CD4-positive, alpha-beta memory T cell (primary cell): Measurements from ENCODE around the gene TXNDC17. TPM values are rescaled to one million over a fixed set of nuclear protein-coding genes. Genes with fewer than 3 reads are reported as not detected.

Source experiments
- CTCF ChIA-PET: fragments of 350-600 bp; sonication (Branson Sonifier 250); formaldehyde crosslinking; loops from one replicate; lab custom pipeline; 2021; ENCODE audit warnings: inconsistent platforms; ENCODE audit not compliant: partially characterized antibody; lab: Charles Lee
- POLR2A ChIA-PET: fragments of 350-600 bp; sonication (Branson Sonifier 250); formaldehyde crosslinking; loops from one replicate; lab custom pipeline; 2021; ENCODE audit not compliant: partially characterized antibody; lab: Charles Lee
- DNase-seq, 5 donors: peaks; one replicate each; pipeline versions ENCODE4 v3.0.0 to v3.0.0-alpha.2; 2020 to 2022; ENCODE audit warnings: mixed read lengths in 1 of 5
- H3K27ac ChIP-seq: one replicate; pipeline ENCODE4 v1.7.0; 2013; ENCODE audit warnings: low read depth, low read length
- H3K27me3 ChIP-seq: 2 replicates; pipeline ENCODE4 v1.7.0; 2013; ENCODE audit warnings: mild to moderate bottlenecking, low read length, moderate library complexity; ENCODE audit not compliant: insufficient read depth
- H3K36me3 ChIP-seq: 2 replicates; pipeline ENCODE4 v1.7.0; 2013; ENCODE audit warnings: mild to moderate bottlenecking, low read length, moderate library complexity; ENCODE audit not compliant: insufficient read depth
- H3K4me1 ChIP-seq: 2 replicates; pipeline ENCODE4 v1.7.0; 2013; ENCODE audit warnings: mild to moderate bottlenecking, low read length, moderate library complexity; ENCODE audit not compliant: insufficient read depth
- H3K4me3 ChIP-seq, 2 donors: one replicate each; pipeline ENCODE4 v1.7.0; 2013; ENCODE audit warnings: low read length in 2 of 2, mild to moderate bottlenecking in 1 of 2
- H3K9me3 ChIP-seq, 2 donors: one replicate each; pipeline ENCODE4 v1.7.0; 2013; ENCODE audit warnings: low read length in 2 of 2, control low read depth in 1 of 2; ENCODE audit not compliant: control insufficient read depth in 1 of 2
- H3K27ac Mint-ChIP-seq, 7 donors: one replicate each; pipeline ENCODE4 v1.8.0; 2020 to 2021; ENCODE audit warnings: mixed read lengths in 7 of 7, mild to moderate bottlenecking in 6 of 7, inconsistent platforms in 3 of 7, moderate library complexity in 3 of 7
- H3K27me3 Mint-ChIP-seq, 2 donors: one replicate each; pipeline ENCODE4 v1.8.0; 2020 to 2021; ENCODE audit warnings: mixed read lengths in 2 of 2
- H3K36me3 Mint-ChIP-seq, 2 donors: one replicate each; pipeline ENCODE4 v1.8.0; 2020 to 2021; ENCODE audit warnings: mixed read lengths in 2 of 2, inconsistent platforms in 1 of 2, mild to moderate bottlenecking in 1 of 2
- H3K4me1 Mint-ChIP-seq, 4 donors: one replicate each; pipeline ENCODE4 v1.8.0; 2020 to 2021; ENCODE audit warnings: mixed read lengths in 4 of 4, mild to moderate bottlenecking in 1 of 4
- H3K4me3 Mint-ChIP-seq, 8 donors: one replicate each; pipeline ENCODE4 v1.8.0; 2020 to 2021; ENCODE audit warnings: mixed read lengths in 8 of 8, mild to moderate bottlenecking in 7 of 8, moderate library complexity in 6 of 8, inconsistent platforms in 3 of 8
- H3K9me3 Mint-ChIP-seq, 8 donors: one replicate each; pipeline ENCODE4 v1.8.0; 2020 to 2021; ENCODE audit warnings: mixed read lengths in 8 of 8, mild to moderate bottlenecking in 5 of 8, inconsistent platforms in 3 of 8, moderate library complexity in 1 of 8
- intact Hi-C: fragments of 100-400 bp; cut with micrococcal nuclease; formaldehyde crosslinking; loops from one replicate; pipeline ENCODE4 v1.15.1; 2023
- polyA plus RNA-seq, 2 donors: library from polyadenylated mRNA; unstranded; fragments of 300-500 nt; fragmentation: Illumina TruSeq; gene quantifications; one replicate each; pipeline ENCODE4 v1.2.3, GENCODE V29; 2021
- total RNA-seq, 2 experiments: library from RNA; stranded (reverse); gene quantifications; one replicate each; pipeline ENCODE4 v1.2.3, GENCODE V29; 2021

TXNDC17 gene
- total and polyA plus RNA-seq, 4 experiments from 2014 or later: 17.0 to 122 (median 50.9) TPM

DNA sequence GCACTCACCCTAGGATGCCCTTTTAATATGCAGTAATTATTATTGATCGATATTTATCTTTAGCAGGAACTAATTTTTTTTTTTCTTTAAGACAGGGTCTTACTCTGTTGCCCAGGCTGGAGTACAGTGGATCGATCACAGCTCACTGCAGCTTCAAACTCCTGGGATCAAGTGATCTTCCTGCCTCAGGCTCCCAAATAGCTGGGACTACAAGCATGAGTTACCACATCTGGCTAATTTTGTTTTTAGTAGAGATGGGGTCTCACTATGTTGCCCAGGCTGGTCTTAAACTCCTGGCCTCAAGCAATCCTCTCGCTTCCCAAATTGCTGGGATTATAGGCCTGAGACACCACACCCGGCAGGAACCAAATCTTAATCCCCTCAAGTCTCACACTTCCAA, 29.6 kb upstream of the TXNDC17 start:
- no peaks in the 10 kb centered on the region for H3K27me3 ChIP-seq
- no peaks in the 10 kb centered on the region for H3K9me3 ChIP-seq
- H3K4me1 Mint-ChIP-seq: peaks cover 0 to 2% (median 0%) of the 10 kb centered on the region in 4 donors
- peaks cover 49 to 70% of the 10 kb centered on the region in 2 donors for H3K36me3 Mint-ChIP-seq
- DNase-seq: no peak
- H3K27me3 Mint-ChIP-seq: no peaks in the 10 kb centered on the region
- POLR2A ChIA-PET: no interaction called here
- no peak overlapping the region for H3K27ac ChIP-seq
- H3K4me3 ChIP-seq: no peak overlapping the region
- H3K27ac Mint-ChIP-seq: peak overlapping the region in 1 of 7 donors; percentile 25
- no peak overlapping the region for H3K4me3 Mint-ChIP-seq
- CTCF ChIA-PET: no interaction called here
- peaks cover 32% of the 10 kb centered on the region for H3K36me3 ChIP-seq
- no peaks in the 10 kb centered on the region for H3K4me1 ChIP-seq
- no peaks in the 10 kb centered on the region for H3K9me3 Mint-ChIP-seq
- intact Hi-C loops: no loop called here

- DNase-seq: no peak
- intact Hi-C loops: no loop called here
- Mint-ChIP-seq H3K36me3 (peaks cover 48 to 69% of the 10 kb centered on the region in 2 donors), H3K4me1 (peaks cover 0 to 2% (median 0%) of the 10 kb centered on the region in 4 donors), H3K27ac (peak overlapping the region in 1 of 7 donors; percentile 15), H3K9me3 (no peaks in the 10 kb centered on the region), H3K4me3 (no peak overlapping the region), H3K27me3 (no peaks in the 10 kb centered on the region)
- H3K36me3 ChIP-seq: peaks cover 27% of the 10 kb centered on the region
- CTCF ChIA-PET: no interaction called here
- H3K4me3 ChIP-seq: no peak overlapping the region
- H3K27ac ChIP-seq: no peak overlapping the region
- H3K27me3 ChIP-seq: no peaks in the 10 kb centered on the region
- POLR2A ChIA-PET: no interaction called here
- H3K4me1 ChIP-seq: no peaks in the 10 kb centered on the region
- H3K9me3 ChIP-seq: no peaks in the 10 kb centered on the region
These were observed 16.9 kb upstream of the TXNDC17 start for GRCh38 chr17:6623941-6624340.

- no peak for DNase-seq
- Mint-ChIP-seq H3K27ac (no peak overlapping the region), H3K4me3 (no peak overlapping the region), H3K27me3 (no peaks in the 10 kb centered on the region), H3K4me1 (peaks cover 0 to 10% (median 3%) of the 10 kb centered on the region in 4 donors), H3K9me3 (no peaks in the 10 kb centered on the region), H3K36me3 (peaks cover 53 to 71% of the 10 kb centered on the region in 2 donors)
- Histone ChIP-seq H3K27me3 (no peaks in the 10 kb centered on the region), H3K27ac (no peak overlapping the region), H3K9me3 (no peaks in the 10 kb centered on the region), H3K36me3 (peaks cover 32% of the 10 kb centered on the region), H3K4me1 (no peaks in the 10 kb centered on the region), H3K4me3 (no peak overlapping the region)
- intact Hi-C loops: no loop called here
- CTCF ChIA-PET: no interaction called here
- POLR2A ChIA-PET: no interaction called here
These were observed 14.2 kb upstream of the TXNDC17 start for GRCh38 chr17:6626616-6627015.

- POLR2A ChIA-PET: no interaction called here
- DNase-seq: no peak
- no peak overlapping the region for H3K27ac Mint-ChIP-seq
- H3K4me3 Mint-ChIP-seq: no peak overlapping the region
- no peaks in the 10 kb centered on the region for H3K27me3 ChIP-seq
- no peaks in the 10 kb centered on the region for H3K9me3 Mint-ChIP-seq
- no peaks in the 10 kb centered on the region for H3K9me3 ChIP-seq
- peaks cover 54 to 67% of the 10 kb centered on the region in 2 donors for H3K36me3 Mint-ChIP-seq
- H3K4me3 ChIP-seq: no peak overlapping the region
- H3K4me1 Mint-ChIP-seq: peaks cover 0 to 10% (median 3%) of the 10 kb centered on the region in 4 donors
- H3K36me3 ChIP-seq: peaks cover 28% of the 10 kb centered on the region
- intact Hi-C loops: no loop called here
- CTCF ChIA-PET: no interaction called here
- H3K4me1 ChIP-seq: no peaks in the 10 kb centered on the region
- no peak overlapping the region for H3K27ac ChIP-seq
- no peaks in the 10 kb centered on the region for H3K27me3 Mint-ChIP-seq
These were observed 13.8 kb upstream of the TXNDC17 start for GRCh38 chr17:6627019-6627418.

GRCh38 chr17:6630390-6630789, 10.5 kb upstream of the TXNDC17 start:
- Histone ChIP-seq H3K36me3 (peaks cover 34% of the 10 kb centered on the region), H3K4me1 (no peaks in the 10 kb centered on the region), H3K4me3 (no peak overlapping the region), H3K27me3 (no peaks in the 10 kb centered on the region), H3K27ac (no peak overlapping the region), H3K9me3 (no peaks in the 10 kb centered on the region)
- ChIA-PET POLR2A (no interaction called here), CTCF (no interaction called here)
- no peaks in the 10 kb centered on the region for H3K27me3 Mint-ChIP-seq
- H3K9me3 Mint-ChIP-seq: no peaks in the 10 kb centered on the region
- H3K4me3 Mint-ChIP-seq: no peak overlapping the region
- H3K36me3 Mint-ChIP-seq: peaks cover 69 to 70% of the 10 kb centered on the region in 2 donors
- intact Hi-C loops: no loop called here
- H3K4me1 Mint-ChIP-seq: peaks cover 0 to 13% (median 4%) of the 10 kb centered on the region in 4 donors
- no peak for DNase-seq
- no peak overlapping the region for H3K27ac Mint-ChIP-seq

GRCh38 chr17:6632530-6632929, 8.3 kb upstream of the TXNDC17 start:
- CTCF ChIA-PET: no interaction called here
- H3K4me1 ChIP-seq: no peaks in the 10 kb centered on the region
- Mint-ChIP-seq H3K4me1 (peaks cover 0 to 13% (median 4%) of the 10 kb centered on the region in 4 donors), H3K27ac (no peak overlapping the region), H3K4me3 (no peak overlapping the region), H3K36me3 (peaks cover 58% of the 10 kb centered on the region in 2 donors), H3K27me3 (no peaks in the 10 kb centered on the region), H3K9me3 (no peaks in the 10 kb centered on the region)
- POLR2A ChIA-PET: no interaction called here
- no peaks in the 10 kb centered on the region for H3K9me3 ChIP-seq
- intact Hi-C loops: no loop called here
- no peak overlapping the region for H3K27ac ChIP-seq
- DNase-seq: no peak
- no peak overlapping the region for H3K4me3 ChIP-seq
- no peaks in the 10 kb centered on the region for H3K27me3 ChIP-seq
- H3K36me3 ChIP-seq: peaks cover 33% of the 10 kb centered on the region

DNA sequence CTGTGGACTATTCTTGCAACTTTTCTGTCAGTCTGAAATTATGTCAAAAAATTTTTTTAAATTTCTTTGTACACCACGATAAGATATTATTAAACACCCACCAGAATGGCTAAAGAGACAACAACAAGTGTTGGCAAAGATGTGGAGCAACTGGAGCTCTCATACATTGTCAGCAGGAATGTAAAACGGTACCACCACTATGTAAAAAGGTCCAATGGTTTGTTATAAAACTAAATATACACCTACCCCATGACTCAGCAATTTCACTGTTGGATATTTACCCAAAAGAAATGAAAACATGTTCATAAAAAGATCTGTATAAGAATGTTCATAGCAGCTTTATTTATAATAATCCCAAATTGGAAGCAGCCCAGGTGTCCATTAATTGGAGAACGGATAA, 7.6 kb upstream of the TXNDC17 start:
- no peaks in the 10 kb centered on the region for H3K27me3 Mint-ChIP-seq
- intact Hi-C loops: no loop called here
- CTCF ChIA-PET: no interaction called here
- no peaks in the 10 kb centered on the region for H3K9me3 Mint-ChIP-seq
- POLR2A ChIA-PET: no interaction called here
- Histone ChIP-seq H3K4me3 (no peak overlapping the region), H3K9me3 (no peaks in the 10 kb centered on the region), H3K36me3 (peaks cover 26% of the 10 kb centered on the region), H3K4me1 (no peaks in the 10 kb centered on the region), H3K27me3 (no peaks in the 10 kb centered on the region), H3K27ac (no peak overlapping the region)
- H3K36me3 Mint-ChIP-seq: peaks cover 50 to 52% of the 10 kb centered on the region in 2 donors
- no peak for DNase-seq
- peaks cover 5 to 13% (median 9%) of the 10 kb centered on the region in 4 donors for H3K4me1 Mint-ChIP-seq
- H3K4me3 Mint-ChIP-seq: no peak overlapping the region
- H3K27ac Mint-ChIP-seq: peak overlapping the region in 1 of 7 donors; percentile 68

- Histone ChIP-seq H3K4me3 (no peak overlapping the region), H3K9me3 (no peaks in the 10 kb centered on the region), H3K27ac (no peak overlapping the region), H3K27me3 (no peaks in the 10 kb centered on the region), H3K36me3 (peaks cover 11% of the 10 kb centered on the region), H3K4me1 (peaks cover 11% of the 10 kb centered on the region)
- H3K4me1 Mint-ChIP-seq: peaks cover 10 to 31% (median 24%) of the 10 kb centered on the region in 4 donors
- POLR2A ChIA-PET: no interaction called here
- H3K27ac Mint-ChIP-seq: peak overlapping the region in 3 of 7 donors; percentile 18 to 83 (median 52)
- no peaks in the 10 kb centered on the region for H3K9me3 Mint-ChIP-seq
- no peak overlapping the region for H3K4me3 Mint-ChIP-seq
- H3K36me3 Mint-ChIP-seq: peaks cover 38% of the 10 kb centered on the region in 2 donors
- DNase-seq: no peak
- CTCF ChIA-PET: no interaction called here
- H3K27me3 Mint-ChIP-seq: no peaks in the 10 kb centered on the region
- intact Hi-C loops: no loop called here
These were observed 4.8 kb upstream of the TXNDC17 start for GRCh38 chr17:6636105-6636504.
